Forelimb muscle (tissue), 1 donor: ENCODE measurements around the gene SLC22A4. TPM values are rescaled to one million over a fixed set of nuclear protein-coding genes. Genes with fewer than 3 reads are reported as not detected.

Experiments
- DNase-seq: peaks from one replicate; pipeline ENCODE4 v3.0.0-alpha.2; 2013; ENCODE audit warnings: low read depth
- polyA plus RNA-seq: library from polyadenylated mRNA; unstranded; fragments of 120-200 nt; gene quantifications from one replicate; pipeline ENCODE4 v1.2.1, GENCODE V29; 2013; ENCODE audit not compliant: insufficient read length

SLC22A4 gene
- 4.0 TPM for polyA plus RNA-seq

- DNase-seq, result peak; percentile 44
Measured at GRCh38 chr5:132293992-132294727, at the start of gene SLC22A4. Gene SLC22A4 (plus strand): TSS chr5:132294394. CDS start chr5:132294617, 223 bp downstream.

DNA sequence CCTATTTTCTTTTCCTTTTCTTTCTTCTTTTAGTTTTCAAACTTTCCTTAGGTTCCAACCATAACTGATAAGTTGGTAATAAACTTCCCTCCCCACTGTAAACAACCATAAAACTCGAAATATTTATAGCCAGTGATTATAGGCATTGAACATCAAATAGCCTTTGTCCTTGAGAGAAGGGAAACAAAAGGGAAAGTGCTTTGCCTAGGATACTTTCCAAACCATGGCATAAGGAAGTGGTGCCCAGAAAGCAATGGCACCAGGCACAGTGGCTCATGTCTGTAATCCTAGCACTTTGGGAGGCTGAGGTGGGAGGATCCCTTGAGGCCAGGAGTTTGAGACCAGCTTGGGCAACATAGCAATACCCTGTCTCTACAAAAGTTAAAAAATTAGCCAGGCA lies 48.6 kb upstream of the SLC22A4 start:
- no peak for DNase-seq

GRCh38 chr5:132246806-132247205 lies 47.4 kb upstream of the SLC22A4 start:
- DNase-seq, result no peak

DNA sequence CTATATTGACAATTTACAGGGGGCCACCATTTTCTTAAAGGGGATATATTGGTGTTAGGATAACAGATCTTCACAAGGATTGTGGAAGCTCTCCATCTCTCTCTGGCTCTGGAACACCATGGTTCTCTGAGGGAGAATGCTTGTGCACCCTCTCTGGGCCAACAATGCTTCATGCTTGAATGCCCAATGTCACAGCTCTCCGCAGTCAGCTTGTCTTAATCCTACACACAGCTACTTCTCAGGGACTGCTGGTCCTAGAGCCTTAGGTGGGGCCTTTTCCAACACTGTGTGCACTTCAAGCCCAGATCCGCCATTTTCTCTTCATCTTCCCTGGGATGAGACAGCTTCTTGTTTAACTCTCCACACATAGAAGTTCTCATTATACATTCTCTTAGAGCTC lies 43.6 kb upstream of the SLC22A4 start:
- DNase-seq, result no peak

GRCh38 chr5:132251220-132251725 lies 42.9 kb upstream of the SLC22A4 start:
- DNase-seq, result no peak

DNA sequence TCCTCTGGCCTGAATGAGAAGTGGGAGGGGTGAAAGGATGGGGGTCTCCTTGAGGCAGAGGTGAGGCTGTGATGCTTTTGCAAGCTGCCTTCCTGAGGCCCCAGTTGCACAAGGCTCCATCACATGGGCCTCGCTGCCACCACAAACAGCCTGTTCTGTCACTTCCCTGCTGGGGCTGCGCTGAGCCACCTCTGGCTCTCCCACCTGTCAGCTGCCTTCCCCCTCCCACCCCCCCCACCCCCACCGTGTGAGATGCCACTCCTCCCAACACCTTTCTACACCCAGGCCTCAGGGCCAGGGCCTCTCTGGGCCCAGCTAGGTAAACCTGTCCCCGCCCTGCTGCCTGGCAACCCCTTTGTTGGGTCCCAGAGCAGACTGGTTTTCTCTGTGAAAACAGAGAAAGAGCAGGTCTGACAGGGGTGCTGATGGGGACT lies 41.2 kb upstream of the SLC22A4 start:
- DNase-seq, result no peak

- DNase-seq, result no peak
Measured at GRCh38 chr5:132253452-132254320, 40.5 kb upstream of the SLC22A4 start.

- no peak for DNase-seq
Measured at GRCh38 chr5:132254321-132254977, 39.7 kb upstream of the SLC22A4 start.

- no peak for DNase-seq
Measured at GRCh38 chr5:132256086-132256782, 38.0 kb upstream of the SLC22A4 start.

DNA sequence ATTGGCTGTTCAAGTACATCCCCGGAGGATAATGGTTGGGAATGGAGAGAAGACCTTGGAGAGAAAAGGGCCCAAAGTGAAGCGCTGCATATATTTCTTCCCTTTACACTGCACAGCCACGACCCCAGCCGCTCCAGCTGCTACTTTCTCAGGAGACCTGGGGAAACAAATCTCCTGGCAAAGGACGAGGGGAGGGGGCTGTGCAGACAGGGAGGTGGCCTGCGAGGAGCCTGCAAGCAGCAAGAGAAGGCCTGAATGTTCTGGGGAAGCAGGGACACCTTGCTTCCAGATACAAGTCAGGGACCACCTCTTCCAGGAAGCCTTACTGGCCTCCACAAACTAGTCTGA lies 37.4 kb upstream of the SLC22A4 start:
- DNase-seq, result no peak

GRCh38 chr5:132257131-132258101 lies 36.8 kb upstream of the SLC22A4 start, which contains the start of gene PDLIM4:
Gene PDLIM4 (plus strand): TSS chr5:132257696. CDS start chr5:132257735, 39 bp downstream.
- no peak for DNase-seq

GRCh38 chr5:132258102-132259068 lies 35.8 kb upstream of the SLC22A4 start:
- no peak for DNase-seq

DNA sequence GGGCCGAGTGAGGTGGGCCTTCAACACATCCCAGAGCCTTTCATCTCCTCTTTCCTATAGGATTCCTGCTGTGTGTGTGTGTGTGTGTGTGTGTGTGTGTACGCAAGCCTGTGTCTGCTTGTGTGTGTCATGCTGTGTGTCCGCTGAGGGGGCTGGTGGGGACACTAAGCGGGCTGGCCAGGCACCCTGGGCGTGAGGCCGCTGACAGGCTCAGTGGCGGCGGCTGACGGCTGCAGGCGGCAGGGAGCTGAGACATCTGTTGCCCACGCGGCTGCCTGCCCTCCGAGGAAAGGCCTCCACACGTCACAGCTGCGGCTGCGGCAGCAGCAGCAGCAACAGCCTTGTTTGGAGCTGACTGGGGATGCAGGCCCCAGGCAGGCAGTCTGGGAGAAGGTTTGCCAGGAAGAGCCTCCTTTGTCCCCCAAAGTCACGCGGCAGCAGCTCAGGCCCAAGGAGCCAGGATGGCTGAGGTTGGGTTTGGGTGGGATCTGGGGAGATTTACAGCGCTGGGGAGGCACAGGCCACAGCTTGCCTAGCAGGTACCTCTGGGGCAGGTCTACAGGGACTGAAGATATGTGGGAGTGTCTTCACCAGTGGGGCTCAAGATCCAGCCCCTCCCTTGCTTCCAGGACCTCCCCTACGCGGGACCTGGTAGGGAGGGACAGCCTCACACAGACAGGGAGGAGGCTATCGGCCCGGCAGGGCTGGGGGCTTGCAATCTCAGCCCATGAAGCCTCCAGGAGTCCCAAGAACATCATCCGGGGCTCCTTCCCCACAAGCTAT lies 34.9 kb upstream of the SLC22A4 start:
- no peak for DNase-seq

- no peak for DNase-seq
Measured at GRCh38 chr5:132260051-132260450, 34.1 kb upstream of the SLC22A4 start.

DNA sequence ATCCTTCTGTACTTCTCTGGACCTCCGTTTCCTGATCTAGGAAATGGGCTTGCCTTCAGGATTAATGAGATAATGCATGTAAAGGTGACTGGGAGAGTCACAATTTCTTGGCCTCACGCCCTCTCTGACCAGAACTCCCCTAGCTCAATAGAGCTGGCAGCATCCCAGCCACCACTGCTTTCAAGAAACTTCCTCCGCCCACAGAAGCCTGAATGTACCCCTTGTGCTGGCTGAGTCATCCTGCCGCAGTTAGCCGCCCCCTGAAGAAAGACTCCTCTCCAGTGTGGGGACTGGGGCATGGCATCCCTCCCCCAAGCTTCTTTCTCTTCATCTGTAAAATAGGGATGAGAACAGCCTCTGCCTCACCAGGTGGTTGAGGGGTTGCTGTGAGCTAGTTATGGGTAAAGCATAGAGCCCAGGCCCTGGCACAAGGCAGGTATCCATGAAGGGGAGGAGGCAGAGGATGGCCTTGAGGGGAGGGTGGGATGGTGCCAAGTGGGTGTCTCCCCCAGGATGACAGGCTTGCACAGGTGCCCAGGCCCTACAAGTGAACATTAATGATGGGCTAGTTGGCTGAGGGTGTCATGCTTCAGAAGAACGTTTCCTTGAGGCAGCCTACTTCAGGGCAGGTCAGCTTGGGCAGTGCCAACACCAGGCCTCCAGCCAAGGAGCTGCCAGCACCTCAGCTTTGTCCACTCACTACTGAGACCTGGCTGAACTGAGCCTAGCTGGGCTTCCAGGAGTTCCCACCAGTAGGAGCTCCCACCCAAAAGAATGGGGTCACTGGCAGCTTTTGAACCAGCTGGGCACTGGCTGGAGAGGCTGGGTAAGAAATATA lies 33.3 kb upstream of the SLC22A4 start:
- no peak for DNase-seq

- no peak for DNase-seq
Measured at GRCh38 chr5:132261881-132262845, 32.0 kb upstream of the SLC22A4 start.
